Endothelial cell of umbilical vein (primary cell): ENCODE data around the gene SKIC3. TPM values are rescaled to one million over a fixed set of nuclear protein-coding genes. Genes with fewer than 3 reads are reported as not detected.

ENCODE experiments used
- BruUV-seq: library from RNA; stranded (reverse); fragments of 400-500 nt; replicated peaks from 2 replicates; lab custom pipeline; 2021; lab: Mats Ljungman, UMichigan
- CTCF ChIA-PET: fragments of 300-600, 350-600 bp; sonication (Branson Sonifier 250); formaldehyde crosslinking; loops from one replicate; lab custom pipeline; 2021; ENCODE audit warnings: antibody characterized with exemption, inconsistent platforms; lab: Charles Lee
- POLR2A ChIA-PET: fragments of 300-600, 350-600 bp; sonication (Branson Sonifier 250); formaldehyde crosslinking; loops from one replicate; lab custom pipeline; 2021; ENCODE audit warnings: antibody characterized with exemption, inconsistent platforms; lab: Charles Lee
- DNase-seq: peaks from one replicate; pipeline ENCODE4 v3.0.0-alpha.2; 2011; ENCODE audit warnings: low read depth, low spot score
- FAIRE-seq: peaks from 2 replicates; lab custom pipeline; 2011; peaks lifted over from hg19 to GRCh38; lab: Jason Lieb, UNC
- H2AFZ ChIP-seq: 2 replicates; pipeline ENCODE4 v1.6.0; 2012; ENCODE audit warnings: low read depth, low read length, control low read depth, inconsistent platforms
- H3K27ac ChIP-seq: 2 replicates; pipeline ENCODE4 v1.5.1; 2011; ENCODE audit warnings: low read depth, mild to moderate bottlenecking, control low read depth, low read length, moderate library complexity; ENCODE audit not compliant: insufficient read depth
- H3K27me3 ChIP-seq, 2 experiments: 2 replicates each; pipeline versions ENCODE4 v1.6.0 to v1.6.1; 2011; ENCODE audit warnings: low read length in 2 of 2, mixed read lengths in 1 of 2; ENCODE audit not compliant: control insufficient read depth in 2 of 2, insufficient read depth in 2 of 2
- H3K36me3 ChIP-seq, 2 experiments: 2 replicates in 1 of 2; 3 replicates in 1 of 2; pipeline ENCODE4 v1.5.1; 2011; ENCODE audit warnings: low read length in 2 of 2, mild to moderate bottlenecking in 1 of 2, moderate library complexity in 1 of 2; ENCODE audit not compliant: control insufficient read depth in 2 of 2, insufficient read depth in 2 of 2; ENCODE audit errors: extremely low read depth in 1 of 2
- H3K4me1 ChIP-seq: 3 replicates; pipeline ENCODE4 v1.5.1; 2011; ENCODE audit warnings: mild to moderate bottlenecking, low read length; ENCODE audit not compliant: control insufficient read depth, insufficient read depth; ENCODE audit errors: extremely low read depth
- H3K4me2 ChIP-seq: 2 replicates; pipeline ENCODE4 v1.6.1; 2011; ENCODE audit warnings: low read length, control low read depth, mixed read lengths; ENCODE audit not compliant: insufficient read depth
- H3K4me3 ChIP-seq, 3 experiments: fragments of 200-600 bp in 1 of 3; sonication (generic), shearing (Covaris generic) in 1 of 3; replicated peaks in 1 of 3; 2 replicates each; pipeline ENCODE4 v1.5.1; 2011 to 2016; ENCODE audit warnings: control low read depth in 3 of 3, low read length in 3 of 3, mild to moderate bottlenecking in 2 of 3, inconsistent platforms in 1 of 3, low read depth in 1 of 3, moderate library complexity in 1 of 3; ENCODE audit not compliant: insufficient read depth in 1 of 3
- H3K79me2 ChIP-seq: 2 replicates; pipeline ENCODE4 v1.6.0; 2012; ENCODE audit warnings: low read length, inconsistent platforms; ENCODE audit not compliant: control insufficient read depth, insufficient read depth
- H3K9ac ChIP-seq: replicated peaks from 2 replicates; pipeline ENCODE3; 2011; ENCODE audit warnings: low read length, control low read depth; ENCODE audit not compliant: insufficient read depth; ENCODE audit errors: extremely low read depth
- H3K9me1 ChIP-seq: replicated peaks from 3 replicates; pipeline ENCODE4 v1.6.0; 2011; ENCODE audit warnings: mild to moderate bottlenecking, low read length; ENCODE audit not compliant: control insufficient read depth, insufficient read depth; ENCODE audit errors: extremely low read depth
- H3K9me3 ChIP-seq: replicated peaks from 2 replicates; pipeline ENCODE4 v1.5.1; 2012; ENCODE audit warnings: low read length, inconsistent platforms; ENCODE audit not compliant: control insufficient read depth, insufficient read depth
- H4K20me1 ChIP-seq: replicated peaks from 2 replicates; pipeline ENCODE3; 2011; ENCODE audit warnings: mild to moderate bottlenecking, low read length; ENCODE audit not compliant: control insufficient read depth, insufficient read depth; ENCODE audit errors: extremely low read depth
- EZH2 ChIP-seq: IDR thresholded peaks from 2 replicates; pipeline ENCODE4 v1.6.1; 2012; ENCODE audit warnings: borderline replicate concordance, low read depth, mild to moderate bottlenecking, moderate library complexity, low read length, inconsistent platforms; ENCODE audit not compliant: severe bottlenecking
- FOS ChIP-seq: IDR thresholded peaks from 2 replicates; pipeline ENCODE4 v1.6.1; 2011; ENCODE audit warnings: mild to moderate bottlenecking, low read length, moderate library complexity, borderline replicate concordance; ENCODE audit not compliant: insufficient read depth
- GATA2 ChIP-seq: IDR thresholded peaks from 2 replicates; pipeline ENCODE4 v1.7.0; 2011; ENCODE audit warnings: low read depth, mild to moderate bottlenecking, moderate library complexity, mixed read lengths, low read length; ENCODE audit not compliant: insufficient read length, insufficient read depth
- JUN ChIP-seq: IDR thresholded peaks from 2 replicates; pipeline ENCODE4 v1.6.1; 2011; ENCODE audit warnings: borderline replicate concordance, low read depth; ENCODE audit not compliant: insufficient read length, insufficient read depth
- MYC ChIP-seq: IDR thresholded peaks from one replicate; pipeline ENCODE4 v1.6.1; 2011; ENCODE audit warnings: mild to moderate bottlenecking, low read depth, low read length
- POLR2A ChIP-seq: IDR thresholded peaks from 2 replicates; pipeline ENCODE4 v1.6.1; 2012; ENCODE audit warnings: low read depth, mild to moderate bottlenecking, control low read depth, low read length
- POLR2AphosphoS5 ChIP-seq: IDR thresholded peaks from 2 replicates; pipeline ENCODE4 v1.6.1; 2012; ENCODE audit warnings: low read depth, mild to moderate bottlenecking, control low read depth, low read length, moderate library complexity; ENCODE audit not compliant: insufficient read depth
- dilution Hi-C: fragments of 300-500 bp; cut with MboI; formaldehyde crosslinking; loops from one replicate; pipeline ENCODE4 v1.15.0; 2019; ENCODE audit warnings: low sequenced_read_pairs; ENCODE audit not compliant: extremely low pct_ligation_motif_present
- intact Hi-C: fragments of 100-400 bp; cut with micrococcal nuclease; formaldehyde crosslinking; loops from one replicate; pipeline ENCODE4 v1.10.0; 2022
- polyA plus RNA-seq, 4 experiments: library from polyadenylated mRNA; depleted of rRNA in 3 of 4; stranded (reverse) in 3 of 4; unstranded in 1 of 4; fragments of >200 nt; gene quantifications; 2 replicates each; pipeline versions ENCODE4 v1.2.1 to v1.2.3, GENCODE V29; 2011 to 2012; ENCODE audit warnings: missing spikeins in 1 of 4
- total RNA-seq: library from RNA; stranded (reverse); gene quantifications from 2 replicates; pipeline ENCODE4 v1.2.3, GENCODE V29; 2021
- TF ChIP-seq, protein P1 (sequence below), 2 donors: IDR thresholded peaks; 1 replicate in 1 of 2; 2 replicates in 1 of 2; pipeline ENCODE4 v1.5.1; 2011; ENCODE audit warnings: low read length in 2 of 2, mild to moderate bottlenecking in 2 of 2, moderate library complexity in 2 of 2, control low read depth in 1 of 2, inconsistent platforms in 1 of 2, low read depth in 1 of 2; ENCODE audit not compliant: insufficient read depth in 1 of 2; ENCODE audit errors: extremely low read depth in 1 of 2
- TF ChIP-seq, protein P2 (sequence below): IDR thresholded peaks from 2 replicates; pipeline ENCODE4 v1.6.1; 2011; ENCODE audit not compliant: insufficient read depth, insufficient read length

The SKIC3 gene
- total and polyA plus RNA-seq, 2 donors (not counting 3 experiments of a cell fraction or from before 2014, with no cell fraction given), result 18.8 to 100 TPM

DNA sequence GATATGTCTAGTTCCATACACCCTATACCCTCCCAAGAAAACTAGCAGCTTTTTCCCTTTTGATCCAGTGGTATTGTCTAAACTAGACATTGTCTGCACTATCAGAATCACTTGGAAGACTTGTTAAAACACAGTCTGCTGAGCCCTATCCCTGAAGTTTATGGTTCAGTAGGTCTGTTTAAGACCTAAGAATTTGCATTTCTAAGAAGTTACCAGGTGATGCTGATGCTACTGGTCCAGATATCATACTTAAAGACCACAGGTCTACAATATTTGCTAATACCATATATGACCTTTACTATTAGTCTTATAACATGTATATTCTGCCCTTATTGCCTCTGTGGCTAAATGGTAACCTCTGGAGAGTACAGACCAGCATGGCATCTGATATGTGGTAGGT lies 23.3 kb downstream of the SKIC3 start:
- TF ChIP-seq, protein P1, sequence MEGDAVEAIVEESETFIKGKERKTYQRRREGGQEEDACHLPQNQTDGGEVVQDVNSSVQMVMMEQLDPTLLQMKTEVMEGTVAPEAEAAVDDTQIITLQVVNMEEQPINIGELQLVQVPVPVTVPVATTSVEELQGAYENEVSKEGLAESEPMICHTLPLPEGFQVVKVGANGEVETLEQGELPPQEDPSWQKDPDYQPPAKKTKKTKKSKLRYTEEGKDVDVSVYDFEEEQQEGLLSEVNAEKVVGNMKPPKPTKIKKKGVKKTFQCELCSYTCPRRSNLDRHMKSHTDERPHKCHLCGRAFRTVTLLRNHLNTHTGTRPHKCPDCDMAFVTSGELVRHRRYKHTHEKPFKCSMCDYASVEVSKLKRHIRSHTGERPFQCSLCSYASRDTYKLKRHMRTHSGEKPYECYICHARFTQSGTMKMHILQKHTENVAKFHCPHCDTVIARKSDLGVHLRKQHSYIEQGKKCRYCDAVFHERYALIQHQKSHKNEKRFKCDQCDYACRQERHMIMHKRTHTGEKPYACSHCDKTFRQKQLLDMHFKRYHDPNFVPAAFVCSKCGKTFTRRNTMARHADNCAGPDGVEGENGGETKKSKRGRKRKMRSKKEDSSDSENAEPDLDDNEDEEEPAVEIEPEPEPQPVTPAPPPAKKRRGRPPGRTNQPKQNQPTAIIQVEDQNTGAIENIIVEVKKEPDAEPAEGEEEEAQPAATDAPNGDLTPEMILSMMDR (IDR thresholded peaks at IDR 0.05; ENCODE audit: extremely low read depth in 1 of 2, insufficient read depth in 1 of 2, low read depth in 1 of 2, low read length in 2 of 2), result no peak
- TF ChIP-seq JUN (no peak), EZH2 (no peak), MYC (no peak), GATA2 (no peak), POLR2AphosphoS5 (no peak), FOS (no peak), POLR2A (no peak)
- TF ChIP-seq, protein P2, sequence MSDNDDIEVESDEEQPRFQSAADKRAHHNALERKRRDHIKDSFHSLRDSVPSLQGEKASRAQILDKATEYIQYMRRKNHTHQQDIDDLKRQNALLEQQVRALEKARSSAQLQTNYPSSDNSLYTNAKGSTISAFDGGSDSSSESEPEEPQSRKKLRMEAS, result no peak
- BruUV-seq, result no TSS peak
- DNase-seq, result no peak
- no peaks in the 10 kb centered on the region for H4K20me1 ChIP-seq
- ChIA-PET CTCF (interaction anchor here (2.9 kb wide), 1 partner anchor 9 kb away, joined by 12 read pairs; no protein-coding TSS in a partner anchor), POLR2A (no interaction called here)
- H3K9me3 ChIP-seq, result no peaks in the 10 kb centered on the region
- H3K27ac ChIP-seq, result no peak overlapping the region
- no peaks in the 10 kb centered on the region for H3K4me1 ChIP-seq
- H3K4me2 ChIP-seq, result no peak overlapping the region
- H3K4me3 ChIP-seq, result no peak overlapping the region
- peaks cover 13 to 26% of the 10 kb centered on the region in 2 experiments for H3K36me3 ChIP-seq
- H3K9ac ChIP-seq, result no peak overlapping the region
- intact Hi-C loops, result no loop called here
- H3K9me1 ChIP-seq, result no peaks in the 10 kb centered on the region
- no peaks in the 10 kb centered on the region for H3K27me3 ChIP-seq
- dilution Hi-C loops, result no loop called here
- no peak for FAIRE-seq
- H2AFZ ChIP-seq, result no peak overlapping the region
- peaks cover 8% of the 10 kb centered on the region for H3K79me2 ChIP-seq
